ENCODE measurements around the gene GANC.

Gene GANC

GRCh38 chr15:42367041-42367440 is 94.0 kb downstream of the GANC start:
- in situ Hi-C loops (cut with MboI; ENCODE audit: low pct_unique_long_range_greater_than_20kb, low sequenced_read_pairs) = no loop called here

GRCh38 chr15:42368096-42368495 is 95.1 kb downstream of the GANC start:
- in situ Hi-C loops (cut with MboI; ENCODE audit: low pct_unique_long_range_greater_than_20kb, low sequenced_read_pairs) = no loop called here
- DNase-seq = no peak

More at GRCh38 chr15:42367041-42367440, 94.0 kb downstream of the GANC start:
- no peak for DNase-seq

- peak; percentile 28 for DNase-seq
- in situ Hi-C loops (cut with MboI; ENCODE audit: low pct_unique_long_range_greater_than_20kb, low sequenced_read_pairs) = no loop called here
Observed at GRCh38 chr15:42371096-42371495, 98.1 kb downstream of the GANC start.

GRCh38 chr15:42373274-42373673 is 100.3 kb downstream of the GANC start:
- in situ Hi-C loops (cut with MboI; ENCODE audit: low pct_unique_long_range_greater_than_20kb, low sequenced_read_pairs) = no loop called here
- no peak for DNase-seq

GRCh38 chr15:42373936-42374335 is 100.9 kb downstream of the GANC start:
- in situ Hi-C loops (cut with MboI; ENCODE audit: low pct_unique_long_range_greater_than_20kb, low sequenced_read_pairs) = no loop called here
- DNase-seq = no peak

- DNase-seq = no peak
- in situ Hi-C loops (cut with MboI; ENCODE audit: low pct_unique_long_range_greater_than_20kb, low sequenced_read_pairs) = no loop called here
Observed at GRCh38 chr15:42374810-42375209, 101.8 kb downstream of the GANC start.

- no peak for DNase-seq
- in situ Hi-C loops (cut with MboI; ENCODE audit: low pct_unique_long_range_greater_than_20kb, low sequenced_read_pairs) = no loop called here
Observed at GRCh38 chr15:42375252-42375651, 102.3 kb downstream of the GANC start.

- DNase-seq = peak; percentile 84
- in situ Hi-C loops (cut with MboI; ENCODE audit: low pct_unique_long_range_greater_than_20kb, low sequenced_read_pairs) = no loop called here
Observed at GRCh38 chr15:42375941-42376340, 102.9 kb downstream of the GANC start.

GRCh38 chr15:42378011-42378410 is 105.0 kb downstream of the GANC start:
- in situ Hi-C loops (cut with MboI; ENCODE audit: low pct_unique_long_range_greater_than_20kb, low sequenced_read_pairs) = no loop called here
- DNase-seq = no peak

- in situ Hi-C loops (cut with MboI; ENCODE audit: low pct_unique_long_range_greater_than_20kb, low sequenced_read_pairs) = no loop called here
- no peak for DNase-seq
Observed at GRCh38 chr15:42384597-42384996, 111.6 kb downstream of the GANC start.

GRCh38 chr15:42385206-42385979 is 112.4 kb downstream of the GANC start:
- in situ Hi-C loops (cut with MboI; ENCODE audit: low pct_unique_long_range_greater_than_20kb, low sequenced_read_pairs) = no loop called here

GRCh38 chr15:42385980-42386700 is 113.1 kb downstream of the GANC start:
- in situ Hi-C loops (cut with MboI; ENCODE audit: low pct_unique_long_range_greater_than_20kb, low sequenced_read_pairs) = no loop called here
- DNase-seq = peak; percentile 51

More at GRCh38 chr15:42385206-42385979, 112.4 kb downstream of the GANC start:
- peak; percentile 84 for DNase-seq

GRCh38 chr15:42387603-42388002 is 114.6 kb downstream of the GANC start:
- in situ Hi-C loops (cut with MboI; ENCODE audit: low pct_unique_long_range_greater_than_20kb, low sequenced_read_pairs) = no loop called here
- DNase-seq = no peak

GRCh38 chr15:42392309-42393024 is 119.5 kb downstream of the GANC start:
- DNase-seq = no peak
- in situ Hi-C loops (cut with MboI; ENCODE audit: low pct_unique_long_range_greater_than_20kb, low sequenced_read_pairs) = no loop called here

- in situ Hi-C loops (cut with MboI; ENCODE audit: low pct_unique_long_range_greater_than_20kb, low sequenced_read_pairs) = no loop called here
- no peak for DNase-seq
Observed at GRCh38 chr15:42394106-42394505, 121.1 kb downstream of the GANC start.

GRCh38 chr15:42395838-42396237 is 122.8 kb downstream of the GANC start:
- DNase-seq = no peak
- in situ Hi-C loops (cut with MboI; ENCODE audit: low pct_unique_long_range_greater_than_20kb, low sequenced_read_pairs) = no loop called here

GRCh38 chr15:42401544-42402454 is 128.8 kb downstream of the GANC start:
- in situ Hi-C loops (cut with MboI; ENCODE audit: low pct_unique_long_range_greater_than_20kb, low sequenced_read_pairs) = no loop called here
- DNase-seq = no peak

GRCh38 chr15:42402455-42403205 is 129.6 kb downstream of the GANC start:
- in situ Hi-C loops (cut with MboI; ENCODE audit: low pct_unique_long_range_greater_than_20kb, low sequenced_read_pairs) = no loop called here
- DNase-seq = peak; percentile 43

Measured in KBM-7 (cell line).